Stimulated activated CD4-positive, alpha-beta T cell treated with anti-CD3 and anti-CD28 coated beads, TNF-alpha, amount 100 ng/mL, for 1 hour (primary cell): ENCODE data around the gene NSG2.

Experiments used
- DNase-seq, 3 donors: peaks; one replicate each; pipeline ENCODE4 v3.0.0-alpha.2; 2020; ENCODE audit warnings: low read depth in 3 of 3, low spot score in 1 of 3

NSG2 gene

GRCh38 chr5:174148721-174149120 is 103.2 kb downstream of the NSG2 start:
- DNase-seq: no peak

DNA sequence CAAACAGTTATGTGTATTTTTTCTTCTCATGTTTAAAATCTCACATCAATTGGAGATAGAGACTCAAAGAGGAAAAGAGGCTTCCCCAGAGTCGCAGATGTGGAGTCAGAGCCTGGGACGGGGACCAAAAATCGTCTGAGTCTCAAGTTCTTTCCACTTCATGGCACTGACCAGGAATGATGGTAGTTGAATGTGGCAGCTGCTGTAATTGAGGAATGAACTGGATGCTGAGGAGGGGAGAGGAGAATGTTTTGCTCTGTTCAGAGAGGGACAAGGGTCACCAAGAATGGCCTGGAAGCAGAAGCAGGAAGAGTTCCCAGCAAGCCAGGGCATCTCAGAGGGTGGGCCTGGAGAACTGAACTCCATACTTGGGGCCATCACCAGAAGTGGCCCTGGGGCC is 103.9 kb downstream of the NSG2 start:
- DNase-seq: no peak

GRCh38 chr5:174149989-174150388 is 104.5 kb downstream of the NSG2 start:
- no peak for DNase-seq

DNA sequence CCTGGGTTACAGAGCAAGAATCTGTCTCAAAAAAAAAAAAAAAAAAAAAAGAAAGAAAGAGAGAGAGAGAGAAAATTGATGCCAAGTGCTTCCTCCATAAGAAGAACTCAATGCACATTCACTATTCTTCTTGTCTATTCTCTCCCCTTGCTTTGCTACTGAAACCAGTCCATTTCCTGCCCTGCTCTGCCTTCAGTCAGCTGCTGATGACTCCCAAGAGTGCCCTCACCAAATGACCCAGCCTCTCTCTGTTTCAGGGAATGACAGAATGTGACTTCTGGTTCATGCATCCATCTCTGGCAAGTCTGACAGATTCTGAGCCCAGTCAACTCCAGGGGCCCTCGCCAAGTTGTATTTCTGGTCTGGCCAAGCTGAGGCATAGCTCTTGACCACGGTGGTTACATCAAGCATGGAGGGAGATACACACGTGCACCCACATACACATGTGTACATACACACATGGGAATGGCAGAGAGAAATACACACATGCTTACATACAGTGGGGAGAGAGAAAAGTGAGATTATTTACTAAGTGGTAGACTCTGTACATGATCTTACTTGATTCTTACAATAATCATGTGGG is 106.2 kb downstream of the NSG2 start:
- DNase-seq: no peak

- no peak for DNase-seq
These were observed 109.1 kb downstream of the NSG2 start for GRCh38 chr5:174154559-174154958.

GRCh38 chr5:174155281-174155680 is 109.8 kb downstream of the NSG2 start:
- DNase-seq: no peak

- no peak for DNase-seq
These were observed 110.2 kb downstream of the NSG2 start for GRCh38 chr5:174155706-174156105.

DNA sequence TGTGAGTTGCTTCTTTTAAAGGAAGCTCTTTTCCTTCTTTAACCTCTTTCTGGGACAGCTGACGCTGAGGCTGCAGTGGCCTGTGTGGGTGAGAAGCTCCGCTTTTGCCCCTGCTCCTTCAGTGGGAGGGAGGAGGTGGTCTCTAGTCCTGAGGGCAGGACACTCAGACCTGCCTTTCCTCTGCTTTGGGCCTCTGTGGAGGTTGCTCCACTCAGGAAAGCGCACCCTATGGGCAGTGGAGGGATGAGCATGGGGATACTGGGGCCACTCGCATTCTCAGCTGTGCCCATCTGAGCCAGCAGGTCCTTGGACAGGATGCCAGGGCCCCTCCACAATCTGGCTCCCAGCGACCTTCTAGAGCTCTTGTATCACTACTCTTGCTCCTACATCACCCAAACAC is 111.5 kb downstream of the NSG2 start:
- no peak for DNase-seq
